22Rv1 (cell line): ENCODE measurements around the gene TIGAR.

Source experiments
- ZFX ChIP-seq: fragments of 450-650 bp; IDR thresholded peaks from 2 replicates; pipeline ENCODE4 v1.6.1; 2017; ENCODE audit warnings: antibody characterized with exemption, borderline replicate concordance
- TF ChIP-seq, protein P1 (sequence below): fragments of 450-650 bp; IDR thresholded peaks from 2 replicates; pipeline ENCODE4 v1.5.1; 2017; ENCODE audit warnings: mild to moderate bottlenecking

GRCh38 chr12:4301932-4302501 is 19.0 kb upstream of the TIGAR start:
- TF ChIP-seq, protein P1, sequence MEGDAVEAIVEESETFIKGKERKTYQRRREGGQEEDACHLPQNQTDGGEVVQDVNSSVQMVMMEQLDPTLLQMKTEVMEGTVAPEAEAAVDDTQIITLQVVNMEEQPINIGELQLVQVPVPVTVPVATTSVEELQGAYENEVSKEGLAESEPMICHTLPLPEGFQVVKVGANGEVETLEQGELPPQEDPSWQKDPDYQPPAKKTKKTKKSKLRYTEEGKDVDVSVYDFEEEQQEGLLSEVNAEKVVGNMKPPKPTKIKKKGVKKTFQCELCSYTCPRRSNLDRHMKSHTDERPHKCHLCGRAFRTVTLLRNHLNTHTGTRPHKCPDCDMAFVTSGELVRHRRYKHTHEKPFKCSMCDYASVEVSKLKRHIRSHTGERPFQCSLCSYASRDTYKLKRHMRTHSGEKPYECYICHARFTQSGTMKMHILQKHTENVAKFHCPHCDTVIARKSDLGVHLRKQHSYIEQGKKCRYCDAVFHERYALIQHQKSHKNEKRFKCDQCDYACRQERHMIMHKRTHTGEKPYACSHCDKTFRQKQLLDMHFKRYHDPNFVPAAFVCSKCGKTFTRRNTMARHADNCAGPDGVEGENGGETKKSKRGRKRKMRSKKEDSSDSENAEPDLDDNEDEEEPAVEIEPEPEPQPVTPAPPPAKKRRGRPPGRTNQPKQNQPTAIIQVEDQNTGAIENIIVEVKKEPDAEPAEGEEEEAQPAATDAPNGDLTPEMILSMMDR: no peak
- no peak for TF ChIP-seq ZFX
